HepG2 (cell line): ENCODE data around the gene EMP2. TPM values are rescaled to one million over a fixed set of nuclear protein-coding genes. Genes with fewer than 3 reads are reported as not detected.

ENCODE experiments used
- ATAC-seq: fragments of 200-7000 bp; cut with Tn5 transposase; 3 replicates; pipeline ENCODE4 v1.9.1; 2020; ENCODE audit warnings: mild to moderate bottlenecking, moderate library complexity
- BruUV-seq: library from RNA; stranded (reverse); fragments of 400-500 nt; replicated peaks from 2 replicates; lab custom pipeline; 2021; lab: Mats Ljungman, UMichigan
- CTCF ChIA-PET: fragments of 300-600 bp; formaldehyde crosslinking; extraction: SDS; loops from one replicate; lab custom pipeline; 2021; ENCODE audit warnings: low total read pairs, inconsistent platforms, low intra/inter-chr PET ratio; lab: Yijun Ruan, JAX
- POLR2A ChIA-PET: fragments of 350-600 bp; sonication (Branson Sonifier 250); formaldehyde crosslinking; loops from one replicate; lab custom pipeline; 2020; ENCODE audit warnings: antibody characterized with exemption, inconsistent platforms; lab: Yijun Ruan, JAX
- DNase-seq: peaks from one replicate; pipeline ENCODE4 v3.0.0-alpha.2; 2015; ENCODE audit warnings: low spot score
- FAIRE-seq: peaks from 3 replicates; lab custom pipeline; 2011; peaks lifted over from hg19 to GRCh38; lab: Jason Lieb, UNC
- H2AFZ ChIP-seq: one replicate; pipeline ENCODE4 v1.6.1; 2011; ENCODE audit warnings: low read length, inconsistent platforms
- H3K27ac ChIP-seq: fragments of 300-600 bp; 3 replicates; pipeline ENCODE4 v1.8.0; 2011; ENCODE audit warnings: mixed run types, mild to moderate bottlenecking, mixed read lengths, low read length, inconsistent platforms; ENCODE audit not compliant: insufficient read depth; ENCODE audit errors: extremely low read length
- H3K27me3 ChIP-seq, 2 experiments: fragments of 200-600 bp in 1 of 2; 2 replicates in 1 of 2; 3 replicates in 1 of 2; pipeline versions ENCODE4 v1.6.0 to v1.8.0; 2011; ENCODE audit warnings: low read length in 2 of 2, mild to moderate bottlenecking in 2 of 2, moderate library complexity in 2 of 2, inconsistent platforms in 1 of 2; ENCODE audit not compliant: insufficient read depth in 2 of 2, control insufficient read depth in 1 of 2
- H3K36me3 ChIP-seq, 2 experiments: fragments of 200-600 bp in 1 of 2; replicated peaks in 1 of 2; 2 replicates in 1 of 2; 3 replicates in 1 of 2; pipeline versions ENCODE4 v1.5.1 to v1.8.0; 2011; ENCODE audit warnings: low read length in 2 of 2, inconsistent platforms in 1 of 2; ENCODE audit not compliant: insufficient read depth in 2 of 2, control insufficient read depth in 1 of 2
- H3K4me1 ChIP-seq: 2 replicates; pipeline ENCODE4 v1.5.1; 2012; ENCODE audit warnings: low read length, inconsistent platforms; ENCODE audit not compliant: insufficient read depth
- H3K4me2 ChIP-seq: 2 replicates; pipeline ENCODE4 v1.6.0; 2011; ENCODE audit warnings: low read depth, low read length, inconsistent platforms
- H3K4me3 ChIP-seq, 3 experiments: fragments of 200-600 bp in 1 of 3; sonication (generic), shearing (Covaris generic) in 1 of 3; replicated peaks in 1 of 3; 2 replicates each; pipeline ENCODE4 v1.5.1; 2011 to 2016; ENCODE audit warnings: low read length in 3 of 3, inconsistent platforms in 2 of 3, low read depth in 2 of 3, mild to moderate bottlenecking in 2 of 3, control low read depth in 1 of 3, mixed read lengths in 1 of 3; ENCODE audit not compliant: insufficient read depth in 1 of 3
- H3K79me2 ChIP-seq: one replicate; pipeline ENCODE4 v1.6.1; 2011; ENCODE audit warnings: low read length, inconsistent platforms; ENCODE audit not compliant: insufficient read depth
- H3K9ac ChIP-seq: 2 replicates; pipeline ENCODE4 v1.6.0; 2011; ENCODE audit warnings: mild to moderate bottlenecking, low read depth, low read length, inconsistent platforms; ENCODE audit not compliant: insufficient read depth
- H3K9me3 ChIP-seq: 2 replicates; pipeline ENCODE4 v1.5.1; 2012; ENCODE audit warnings: mild to moderate bottlenecking, low read length
- H4K20me1 ChIP-seq: 2 replicates; pipeline ENCODE4 v1.6.0; 2011; ENCODE audit warnings: inconsistent platforms, mild to moderate bottlenecking, low read length, moderate library complexity; ENCODE audit not compliant: insufficient read depth
- ATF3 ChIP-seq: sonication (generic); formaldehyde crosslinking; IDR thresholded peaks from 2 replicates; pipeline ENCODE4 v1.4.0; 2020; ENCODE audit warnings: missing genetic modification reagents
- EEA1 ChIP-seq: sonication (generic); formaldehyde crosslinking; IDR thresholded peaks from 2 replicates; pipeline ENCODE4 v1.5.1; 2020; ENCODE audit warnings: mild to moderate bottlenecking, missing genetic modification reagents, borderline replicate concordance
- HES4 ChIP-seq: sonication (generic); formaldehyde crosslinking; IDR thresholded peaks from 2 replicates; pipeline ENCODE4 v1.9.0; 2021; ENCODE audit warnings: mild to moderate bottlenecking, missing genetic modification reagents, borderline replicate concordance
- HOMEZ ChIP-seq: IDR thresholded peaks from 2 replicates; pipeline ENCODE4 v1.6.1; 2016; ENCODE audit warnings: low read depth
- HOXA3 ChIP-seq: sonication (generic); formaldehyde crosslinking; IDR thresholded peaks from 2 replicates; pipeline ENCODE4 v1.5.0; 2020; ENCODE audit warnings: missing genetic modification reagents
- NONO ChIP-seq, 2 experiments: fragments of 450-650 bp in 1 of 2; sonication (generic) in 1 of 2; formaldehyde crosslinking in 1 of 2; IDR thresholded peaks in 1 of 2; conservative IDR thresholded peaks in 1 of 2; 2 replicates each; pipeline versions ENCODE4 v1.6.1 to v1.8.0; 2017 to 2022; ENCODE audit warnings: mild to moderate bottlenecking in 1 of 2, missing genetic modification reagents in 1 of 2, moderate library complexity in 1 of 2
- NR0B2 ChIP-seq: sonication (generic); formaldehyde crosslinking; IDR thresholded peaks from 2 replicates; pipeline ENCODE4 v1.4.0; 2020; ENCODE audit warnings: mild to moderate bottlenecking, missing genetic modification reagents
- NR2C2 ChIP-seq: sonication (generic); formaldehyde crosslinking; IDR thresholded peaks from 2 replicates; pipeline ENCODE4 v1.4.0; 2020; ENCODE audit warnings: missing genetic modification reagents, mild to moderate bottlenecking, moderate library complexity, borderline replicate concordance
- PLSCR1 ChIP-seq: sonication (generic); formaldehyde crosslinking; IDR thresholded peaks from 2 replicates; pipeline ENCODE4 v1.5.0; 2020; ENCODE audit warnings: missing genetic modification reagents, mild to moderate bottlenecking, borderline replicate concordance
- ZBTB1 ChIP-seq: sonication (generic); formaldehyde crosslinking; IDR thresholded peaks from 2 replicates; pipeline ENCODE4 v1.4.0; 2020; ENCODE audit warnings: missing genetic modification reagents, borderline replicate concordance
- ZBTB43 ChIP-seq: sonication (generic); formaldehyde crosslinking; conservative IDR thresholded peaks from 2 replicates; pipeline ENCODE4 v1.4.0; 2020; ENCODE audit warnings: missing genetic modification reagents
- ZC3H13 ChIP-seq: sonication (generic); formaldehyde crosslinking; IDR thresholded peaks from 2 replicates; pipeline ENCODE4 v1.8.1; 2023; ENCODE audit warnings: mild to moderate bottlenecking, missing genetic modification reagents, moderate library complexity
- ZFP41 ChIP-seq: sonication (generic); formaldehyde crosslinking; IDR thresholded peaks from 2 replicates; pipeline ENCODE4 v1.4.0; 2020; ENCODE audit warnings: mild to moderate bottlenecking, missing genetic modification reagents, borderline replicate concordance
- ZNF292 ChIP-seq: sonication (generic); formaldehyde crosslinking; IDR thresholded peaks from 2 replicates; pipeline ENCODE4 v1.8.1; 2022; ENCODE audit warnings: mild to moderate bottlenecking, low read depth, missing genetic modification reagents, borderline replicate concordance
- ZNF33A ChIP-seq: sonication (generic); formaldehyde crosslinking; IDR thresholded peaks from 2 replicates; pipeline ENCODE4 v1.5.1; 2020; ENCODE audit warnings: missing genetic modification reagents, mild to moderate bottlenecking, moderate library complexity, borderline replicate concordance
- ZNF574 ChIP-seq: sonication (generic); formaldehyde crosslinking; IDR thresholded peaks from 2 replicates; pipeline ENCODE4 v1.4.0; 2020; ENCODE audit warnings: missing genetic modification reagents
- WGBS: methylation state at CpG from one replicate; pipeline ENCODE4 v1.1.6; 2017; ENCODE audit warnings: low lambda C conversion rate; 5-methylcytosine and 5-hydroxymethylcytosine counted together
- in situ Hi-C: cut with HindIII; loops from 2 replicates; pipeline ENCODE4 v1.10.0; 2017; ENCODE audit warnings: low pct_unique_long_range_greater_than_20kb; ENCODE audit not compliant: extremely low pct_ligation_motif_present
- intact Hi-C: fragments of 100-400 bp; cut with micrococcal nuclease; formaldehyde crosslinking; loops from one replicate; pipeline ENCODE4 v1.10.0; 2022; ENCODE audit not compliant: unreplicated experiment
- polyA plus RNA-seq, 8 experiments: library from polyadenylated mRNA; depleted of rRNA in 3 of 8; stranded (reverse) in 7 of 8; unstranded in 1 of 8; fragments of >200 nt; fragmentation: Illumina TruSeq in 4 of 8; extraction: Trizol in 4 of 8; gene quantifications; 2 replicates each; pipeline versions ENCODE4 v1.2.1 to v1.2.3, GENCODE V29; 2011 to 2016; ENCODE audit warnings: low read depth in 4 of 8, missing spikeins in 1 of 8, mixed read lengths in 1 of 8; ENCODE audit not compliant: insufficient read depth in 1 of 8
- total RNA-seq, 5 experiments: library from RNA; depleted of rRNA; stranded (reverse); fragments of >200 nt; fragmentation: Illumina TruSeq; extraction: Trizol; gene quantifications; 2 replicates each; pipeline ENCODE4 v1.2.3, GENCODE V29; 2016; ENCODE audit warnings: low read depth in 1 of 5

The EMP2 gene
- total and polyA plus RNA-seq, 2 of the 13 experiments (the other 11 are each of a cell fraction or from before 2014, with no cell fraction given), result 24.6 to 91.2 TPM

- POLR2A ChIA-PET, result interaction anchor here (0.6 to 2.6 kb wide), 8 partner anchors 29 to 164 kb away, joined by 3 to 18 read pairs (median 6); partner anchors contain the start of gene NUBP1
- CTCF ChIA-PET, result interaction anchor here (1.2 to 2.0 kb wide), 4 partner anchors 58 to 157 kb away, joined by 4 to 19 read pairs (median 7); no protein-coding TSS in a partner anchor
Measured at GRCh38 chr16:10579575-10579964, 828 bp downstream of the EMP2 start.

More at GRCh38 chr16:10579575-10579964, 828 bp downstream of the EMP2 start:
- FAIRE-seq, result no peak
- Histone ChIP-seq H3K4me2 (peak overlapping the region; percentile 77), H3K9me3 (peaks cover 7% of the 10 kb centered on the region; the same call in 1 of the 2 replicates), H4K20me1 (peaks cover 36% of the 10 kb centered on the region; the same call in 1 of the 2 replicates), H3K79me2 (peaks cover 45% of the 10 kb centered on the region), H3K4me1 (peaks cover 54% of the 10 kb centered on the region), H2AFZ (no peak overlapping the region), H3K27ac (no peak overlapping the region)
- WGBS, result 8% methylated on average over 5 of the region's 6 CpGs
- BruUV-seq, result no TSS peak
- TF ChIP-seq ZFP41 (CRISPR knock-in tag), result no peak
- TF ChIP-seq NONO (IDR thresholded peaks at IDR 0.05), result no peak
- no peak for TF ChIP-seq NONO (CRISPR knock-in tag; conservative IDR thresholded peaks at IDR 0.05)
- TF ChIP-seq ZBTB1 (CRISPR knock-in tag), result no peak
- no peak for TF ChIP-seq ATF3 (CRISPR knock-in tag)
- no peak for TF ChIP-seq ZBTB43 (CRISPR knock-in tag)
- no peak for TF ChIP-seq HES4 (CRISPR knock-in tag)
- no peak for TF ChIP-seq ZNF574 (CRISPR knock-in tag)
- TF ChIP-seq ZC3H13 (CRISPR knock-in tag), result peak; percentile 0; the same call in 1 of the 2 replicates
- no peak for TF ChIP-seq NR2C2 (CRISPR knock-in tag)
- 0 out of 2 replicates have a peak, but pooled peaks have one; percentile 73 for TF ChIP-seq ZNF33A (CRISPR knock-in tag)
- no peak for TF ChIP-seq PLSCR1 (CRISPR knock-in tag)
- 0 out of 2 replicates have a peak, but pooled peaks have one; percentile 22 for TF ChIP-seq EEA1 (CRISPR knock-in tag)
- TF ChIP-seq HOXA3 (CRISPR knock-in tag), result no peak
- TF ChIP-seq ZNF292 (CRISPR knock-in tag), result no peak
- no peak for TF ChIP-seq HOMEZ
- no peak for TF ChIP-seq NR0B2 (CRISPR knock-in tag)
- TF ChIP-seq, all 625 proteins: peak for 3
- Histone ChIP-seq H3K9ac (peak overlapping the region; percentile 86), H3K27me3 (peaks cover 0 to 3% of the 10 kb centered on the region in 2 experiments; a peak in 1 of 5 replicates), H3K36me3 (no peaks in the 10 kb centered on the region; a peak in 1 of 5 replicates), H3K4me3 (peak overlapping the region; percentile 79 to 93 (median 79))
- in situ Hi-C loops, result no loop called here
- DNase-seq (no peak), ATAC-seq (no peak; the same call in 1 of the 3 replicates)
- intact Hi-C loops, result no loop called here
